Right ventricle myocardium inferior (tissue), 1 donor: Measurements from ENCODE around the gene PDZD11. TPM values are rescaled to one million over a fixed set of nuclear protein-coding genes. Genes with fewer than 3 reads are reported as not detected.
"Not testable (repeated sequence)": the region's sequence is repeated elsewhere in the genome, so short reads cannot be mapped to it uniquely, and the experiment has no call there.

Source experiments
- ATAC-seq: fragments of 200-7000 bp; cut with Tn5 transposase; one replicate; pipeline ENCODE4 v1.9.1; 2020; ENCODE audit warnings: mild to moderate bottlenecking, moderate library complexity
- DNase-seq: peaks from one replicate; pipeline ENCODE4 v3.0.0; 2021; ENCODE audit errors: missing footprints
- intact Hi-C: fragments of 100-400 bp; cut with DNase I; formaldehyde crosslinking; loops from one replicate; pipeline ENCODE4 v1.11.0; 2022
- total RNA-seq: library from RNA; stranded (reverse); fragmentation: NEBNext Ultra II Directional; extraction: Animal tissue kit (Norgen Biotek cat#: 25700); gene quantifications from one replicate; pipeline ENCODE4 v1.2.1, GENCODE V29; 2021
- donor health status: DM: no; HTN: yes; CAD: no; lungs with severe emphysema.

PDZD11 gene
- total RNA-seq, 1 donor from 2014 or later = 33.9 TPM

DNA sequence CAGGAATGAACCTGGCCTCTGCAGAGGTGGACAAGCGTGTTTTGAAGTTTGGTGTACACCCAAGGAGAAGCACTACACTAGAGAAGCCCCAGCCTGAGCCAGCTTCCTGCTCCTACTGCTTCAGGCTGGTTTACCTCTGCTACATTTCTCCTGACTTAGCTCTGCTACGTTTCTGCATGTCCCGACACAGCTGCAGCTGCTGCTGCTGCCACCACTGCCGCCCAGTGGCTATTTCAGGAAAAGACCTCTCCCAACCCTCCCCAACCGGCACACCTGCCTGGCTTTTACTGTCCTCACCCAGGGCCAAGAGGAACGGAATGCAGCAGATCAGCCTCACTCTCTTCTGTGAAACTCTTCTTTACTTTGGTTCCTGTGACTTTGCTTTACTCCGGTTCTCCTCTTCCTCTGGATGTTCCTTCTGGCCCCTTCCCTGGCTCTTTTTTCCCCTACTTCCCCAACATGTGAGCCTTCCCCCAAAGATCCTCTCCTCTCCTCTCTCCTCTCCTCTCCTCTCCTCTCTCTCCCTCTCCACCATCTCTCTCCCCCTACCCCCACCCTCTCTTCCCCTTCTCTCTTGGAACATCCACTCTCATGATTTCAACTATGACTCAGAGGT, 26.7 kb downstream of the PDZD11 start:
- ATAC-seq (no peak), DNase-seq (no peak)
- intact Hi-C loops = loop anchor here (10.0 kb wide), 1 partner anchor 68 kb away; no protein-coding TSS in a partner anchor

DNA sequence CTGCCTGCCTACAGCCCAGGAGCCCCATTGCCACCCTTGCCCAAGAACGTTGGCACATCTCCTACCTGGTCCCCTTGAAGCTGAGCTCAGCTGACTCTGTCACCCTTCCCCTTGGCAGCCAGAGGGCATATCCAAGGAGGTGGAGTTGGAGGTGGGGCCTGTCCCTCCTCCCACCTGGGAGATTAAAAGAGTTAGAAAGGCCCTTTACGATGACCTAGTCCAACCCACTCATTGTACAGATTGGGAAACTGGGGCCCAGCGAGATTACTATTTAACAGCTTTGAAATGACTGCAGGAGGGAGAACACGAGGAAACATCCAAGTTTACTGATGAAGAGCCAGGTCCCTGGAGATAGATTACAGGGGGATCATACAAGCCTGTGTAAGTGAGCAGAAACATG, 29.6 kb downstream of the PDZD11 start, which contains the start of gene P2RY4:
P2RY4 (minus strand) TSS at position 101 of the 400 bp plus-strand sequence. CDS start 580 bp downstream, outside the sequence.
- ATAC-seq (no peak), DNase-seq (no peak)
- intact Hi-C loops = loop anchor here (10.0 kb wide), 1 partner anchor 65 kb away; no protein-coding TSS in a partner anchor

DNA sequence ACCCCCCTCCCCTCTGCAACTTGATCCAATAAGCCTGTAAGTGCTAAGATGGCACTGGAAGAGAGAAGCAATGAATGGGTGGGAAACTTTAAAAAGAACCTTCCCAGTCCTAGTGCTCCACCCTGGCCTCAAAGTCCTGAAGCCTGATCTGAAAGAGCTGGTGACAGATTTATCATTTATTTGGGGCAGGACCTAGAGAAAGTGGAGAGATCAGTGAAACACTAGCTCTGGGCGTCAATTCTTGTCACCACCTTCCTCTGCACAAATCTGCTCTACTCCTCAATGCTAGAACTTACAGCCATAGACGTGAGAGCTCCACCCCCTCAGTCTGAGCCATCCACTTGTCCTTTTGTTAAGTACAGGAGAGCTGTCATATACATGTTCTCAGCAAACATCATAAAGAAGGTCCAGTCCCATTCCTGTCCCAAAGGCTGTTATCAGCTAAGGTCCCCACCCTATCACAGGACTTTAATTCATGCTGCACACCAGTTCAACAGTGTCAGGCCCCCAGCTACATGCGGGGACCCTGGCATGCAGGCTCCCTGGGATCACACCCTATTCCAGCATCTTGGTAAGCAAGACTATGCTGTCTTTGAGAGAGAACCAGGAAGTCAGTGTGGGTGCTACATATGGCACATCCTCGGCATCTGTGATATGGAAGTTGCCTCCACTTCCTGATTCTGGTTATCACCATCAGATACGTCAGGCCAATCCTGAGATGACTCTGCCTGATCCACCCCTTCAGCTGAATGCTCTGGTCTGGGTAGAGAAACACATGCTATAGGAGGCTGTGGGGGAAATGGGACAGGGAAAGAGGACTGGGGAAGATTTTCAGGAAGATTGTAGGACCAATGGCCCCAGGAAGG, 32.1 kb downstream of the PDZD11 start:
- no peak for DNase-seq
- ATAC-seq = no peak
- intact Hi-C loops = no loop called here

DNA sequence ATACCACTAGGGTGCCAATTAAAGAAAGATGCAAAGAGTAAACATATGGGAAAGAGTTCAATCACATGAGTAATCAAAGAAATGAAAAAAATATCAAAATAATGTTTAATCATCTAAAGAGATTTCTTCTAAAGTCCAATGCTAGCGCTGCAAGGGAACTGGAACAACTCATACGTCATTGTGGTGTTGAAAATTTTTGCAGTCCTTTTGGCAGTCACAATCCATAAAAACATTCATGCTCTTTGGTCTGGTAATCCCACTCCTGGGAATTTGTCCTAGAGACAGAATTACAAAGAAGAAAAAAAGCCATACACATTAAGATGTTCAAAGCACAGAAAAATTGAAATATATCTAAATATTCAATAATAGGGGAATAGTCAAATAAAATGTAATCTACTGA, 34.3 kb downstream of the PDZD11 start:
- ATAC-seq (peak; percentile 48), DNase-seq (no peak)
- intact Hi-C loops = no loop called here

DNA sequence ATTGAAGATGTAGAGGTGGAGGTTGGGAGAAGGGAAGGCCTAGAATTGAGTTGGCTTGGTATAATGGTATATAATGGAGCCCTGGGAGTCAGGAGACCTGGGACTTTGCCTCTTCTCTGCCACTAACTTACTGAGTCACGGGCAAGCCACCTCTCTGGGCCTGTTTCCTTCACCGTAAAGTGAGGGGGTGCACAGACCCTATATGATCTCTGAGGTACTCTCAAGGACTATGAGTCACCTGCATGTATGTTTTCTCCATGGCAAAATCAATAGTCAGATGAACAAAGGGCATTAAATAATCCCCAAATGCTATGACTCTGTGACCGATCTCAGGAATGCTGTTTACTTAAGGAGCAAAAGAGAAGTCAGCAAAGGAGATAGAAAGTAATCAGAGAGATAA, 34.8 kb downstream of the PDZD11 start:
- DNase-seq (no peak), ATAC-seq (no peak)
- intact Hi-C loops = no loop called here

DNA sequence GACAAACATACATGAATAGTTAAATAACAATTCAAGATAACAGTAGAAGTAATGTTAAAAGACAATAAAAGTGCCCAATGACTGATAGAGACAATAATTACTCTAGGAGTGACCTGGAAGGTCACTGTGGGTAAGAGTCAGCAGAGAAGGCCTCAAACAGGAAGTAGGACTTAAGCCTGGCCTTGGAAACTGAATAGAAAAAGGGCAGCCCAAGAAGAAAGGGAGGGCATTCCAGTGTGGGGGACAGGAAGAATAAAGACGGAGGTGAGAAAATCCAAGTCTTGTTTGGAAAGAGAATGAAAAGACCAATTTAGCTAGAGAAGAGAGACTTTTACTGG, 35.7 kb downstream of the PDZD11 start:
- DNase-seq = no peak
- ATAC-seq = no peak
- intact Hi-C loops = no loop called here

DNA sequence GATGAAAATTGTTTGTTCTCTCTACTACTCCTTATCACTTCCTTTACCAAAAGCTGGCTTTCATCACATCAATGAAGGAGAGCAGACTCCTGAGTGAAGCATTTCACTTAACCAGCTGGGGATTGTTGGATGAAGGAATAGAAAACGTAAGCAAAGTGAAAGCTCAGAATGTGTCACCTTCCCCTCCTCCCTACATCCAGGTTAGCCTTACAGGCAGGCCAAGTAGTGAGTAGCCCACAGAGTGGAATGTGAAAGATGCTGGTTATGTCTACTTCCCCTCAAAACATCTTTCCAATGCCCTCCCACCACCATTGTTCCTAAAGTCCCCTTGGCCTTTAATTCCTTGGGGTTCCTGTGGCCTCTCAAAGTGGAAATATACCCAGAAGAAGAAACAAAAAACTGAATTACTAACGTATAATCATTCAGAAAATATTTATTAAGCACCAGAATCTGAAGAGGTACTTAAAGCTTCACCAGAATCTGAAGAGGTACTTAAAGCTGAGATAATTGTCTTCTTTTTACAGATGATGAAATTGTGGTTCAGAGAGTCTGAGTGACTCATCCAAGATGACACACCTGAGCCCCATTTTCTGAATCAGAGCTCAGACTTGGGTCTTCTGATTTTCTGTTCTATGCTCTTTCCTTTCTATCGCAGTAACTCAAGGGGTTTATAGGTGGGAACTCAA, 36.2 kb downstream of the PDZD11 start:
- intact Hi-C loops = no loop called here
- DNase-seq (no peak), ATAC-seq (no peak)

DNA sequence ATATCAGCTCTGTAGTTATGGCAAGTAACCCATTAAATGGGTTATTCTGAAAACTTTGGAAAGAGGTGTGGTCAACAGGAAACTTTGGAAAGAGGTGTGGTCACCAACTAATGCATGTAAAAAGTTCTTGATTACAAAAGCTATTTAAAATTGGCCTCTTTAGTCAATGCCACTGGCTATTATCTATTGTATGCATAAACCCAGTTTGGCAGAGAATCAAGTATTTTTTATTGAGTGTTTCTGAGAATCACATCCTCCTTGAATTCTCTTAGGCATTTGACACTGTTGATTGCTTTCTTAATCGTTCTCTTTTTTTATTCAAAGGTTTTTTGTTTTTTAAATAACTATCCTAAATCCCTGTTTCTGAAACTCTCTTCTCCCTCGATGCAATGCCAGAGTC, 37.2 kb downstream of the PDZD11 start:
- no peak for DNase-seq
- no peak for ATAC-seq
- intact Hi-C loops = no loop called here

DNA sequence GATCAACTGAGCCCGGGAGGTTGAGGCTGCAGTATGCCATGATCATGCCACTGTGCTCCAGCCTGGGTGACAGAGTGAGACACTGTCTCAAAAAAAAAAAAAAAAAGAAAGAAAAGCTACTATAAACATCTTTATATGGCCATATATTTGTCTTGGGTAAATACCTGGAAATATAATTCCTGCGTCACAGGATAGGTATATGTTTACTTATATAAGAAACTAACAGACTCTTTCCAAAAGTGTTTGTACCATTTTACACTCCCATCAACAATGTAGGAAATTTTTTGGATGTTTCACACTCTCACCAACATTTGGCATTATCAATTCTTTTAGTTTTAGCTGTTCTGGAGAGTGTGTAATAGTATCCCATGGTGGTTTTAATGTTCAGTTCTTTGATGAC, 42.5 kb downstream of the PDZD11 start:
- intact Hi-C loops = no loop called here

DNA sequence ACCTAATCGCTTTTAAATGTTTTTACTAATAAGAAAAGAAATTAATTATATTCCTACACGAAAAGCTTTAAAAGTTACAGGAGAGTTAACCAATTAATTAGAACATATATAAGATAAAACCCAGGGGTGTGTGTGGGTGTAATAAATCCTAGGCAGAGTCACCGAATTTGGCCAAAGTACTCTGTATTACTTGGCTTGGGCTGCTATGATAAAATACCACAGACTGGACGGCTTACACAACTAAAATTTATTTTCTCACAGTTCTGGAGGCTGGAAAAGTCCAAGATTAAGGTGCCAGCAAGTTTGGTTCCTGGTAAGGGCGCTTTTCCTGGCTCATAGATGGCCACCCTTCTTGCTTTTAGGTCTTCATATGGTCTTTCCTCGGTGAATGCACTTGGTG, 44.8 kb downstream of the PDZD11 start:
- no peak for ATAC-seq
- intact Hi-C loops = no loop called here
- no peak for DNase-seq

More for the DNA sequence above, 42.5 kb downstream of the PDZD11 start:
- no peak for ATAC-seq
- no peak for DNase-seq

DNA sequence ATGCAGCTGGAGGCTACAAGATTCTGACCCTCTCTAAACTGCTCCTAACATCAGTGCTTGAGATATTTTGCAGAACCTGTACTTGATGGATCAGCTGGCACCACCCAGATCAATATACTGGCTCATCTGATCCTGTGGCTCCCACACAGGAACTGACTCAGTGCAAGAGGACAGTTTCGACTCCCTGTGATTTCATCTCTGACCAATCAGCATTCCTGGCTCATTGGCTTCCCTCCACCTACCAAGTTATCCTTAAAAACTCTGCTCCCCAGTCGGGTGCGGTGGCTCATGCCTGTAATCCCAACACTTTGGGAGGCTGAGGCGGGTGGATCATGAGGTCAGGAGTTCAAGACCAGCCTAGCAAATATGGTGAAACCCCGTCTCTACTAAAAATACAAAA, 46.1 kb downstream of the PDZD11 start:
- ATAC-seq, DNase-seq, intact Hi-C loops: not testable (repeated sequence)

DNA sequence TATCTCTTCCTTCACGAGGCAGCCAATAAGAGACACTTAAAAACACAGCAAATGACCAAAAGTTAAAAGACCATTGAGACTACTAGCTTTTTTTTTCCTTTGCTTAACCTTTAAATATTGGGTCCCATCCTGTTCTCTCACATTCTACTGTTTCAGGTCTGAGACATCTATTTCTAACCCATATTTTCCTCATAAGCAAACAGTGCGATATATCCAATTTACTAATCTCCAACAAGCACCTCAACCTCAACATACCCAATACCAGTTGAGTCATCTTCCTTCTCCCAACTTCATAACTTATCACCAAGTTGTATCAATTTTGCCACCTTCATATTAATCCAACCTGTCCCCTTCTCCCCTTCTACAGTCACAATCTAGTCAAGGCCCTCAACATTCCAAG, 48.2 kb downstream of the PDZD11 start:
- no peak for ATAC-seq
- intact Hi-C loops = no loop called here
- no peak for DNase-seq

DNA sequence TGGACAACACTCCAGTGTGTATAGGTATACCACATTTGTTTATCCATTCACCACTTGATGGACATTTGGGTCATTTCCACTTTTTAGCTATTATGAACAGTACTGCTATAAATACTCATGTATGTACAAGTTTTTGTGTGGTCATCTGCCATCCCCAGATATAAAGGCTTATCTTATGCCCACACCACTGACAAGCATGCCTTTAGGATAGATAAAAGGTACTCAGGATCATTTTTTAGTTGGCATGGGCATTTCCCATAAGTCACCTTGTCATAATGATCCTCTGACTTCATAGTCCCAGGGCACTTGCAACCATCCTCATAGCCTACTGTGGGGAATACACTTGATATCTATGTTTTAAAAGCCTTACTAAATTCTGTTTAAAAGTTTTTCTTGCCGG, 49.0 kb downstream of the PDZD11 start:
- intact Hi-C loops = no loop called here
- no peak for ATAC-seq
- no peak for DNase-seq

Other genes starting within 250 kb of the PDZD11 start
- gene AWAT2, start 240.0 kb downstream of the PDZD11 start, total RNA-seq = not detected
- gene OTUD6A, start 227.5 kb downstream of the PDZD11 start, total RNA-seq = not detected
- gene IGBP1, start 156.5 kb downstream of the PDZD11 start, total RNA-seq = 47.8 TPM
- not detected for gene DGAT2L6, start 112.4 kb downstream of the PDZD11 start, total RNA-seq
- gene AWAT1, start 55.3 kb downstream of the PDZD11 start, total RNA-seq = not detected
- gene P2RY4, start 29.7 kb downstream of the PDZD11 start, total RNA-seq = not detected
- gene ARR3, start 21.6 kb downstream of the PDZD11 start, total RNA-seq = not detected
- not detected for gene RAB41, start 7.8 kb downstream of the PDZD11 start, total RNA-seq
- 0.84 TPM for gene KIF4A, start 177 bp upstream of the PDZD11 start, total RNA-seq
- not detected for gene GDPD2, start 133.4 kb upstream of the PDZD11 start, total RNA-seq
- gene DLG3, start 154.9 kb upstream of the PDZD11 start, total RNA-seq = 9.5 TPM